Stimulated activated CD4-positive, alpha-beta T cell treated with anti-CD3 and anti-CD28 coated beads, Interleukin-2, amount 100 ng/mL, for 24 hours (primary cell): ENCODE data around the gene PANX2.
"Not testable (repeated sequence)": the region's sequence is repeated elsewhere in the genome, so short reads cannot be mapped to it uniquely, and the experiment has no call there.

Experiments used
- DNase-seq, 2 donors: peaks; one replicate each; pipeline ENCODE4 v3.0.0-alpha.2; 2020

PANX2 gene

GRCh38 chr22:50170453-50171318, at the start of gene PANX2:
Gene PANX2 (plus strand): TSS chr22:50170731. CDS start chr22:50170731, 0 bp downstream.
- DNase-seq, result no peak

- DNase-seq, result no peak
Measured at GRCh38 chr22:50121202-50121740, 49.3 kb upstream of the PANX2 start.

- no peak for DNase-seq
Measured at GRCh38 chr22:50123119-50123518, 47.4 kb upstream of the PANX2 start.

- no peak for DNase-seq
Measured at GRCh38 chr22:50125029-50125428, 45.5 kb upstream of the PANX2 start.

- no peak for DNase-seq
Measured at GRCh38 chr22:50129121-50129736, 41.3 kb upstream of the PANX2 start.

GRCh38 chr22:50131894-50132293, 38.6 kb upstream of the PANX2 start:
- DNase-seq, result no peak

GRCh38 chr22:50134481-50134880, 36.0 kb upstream of the PANX2 start:
- no peak for DNase-seq

GRCh38 chr22:50136581-50137015, 33.9 kb upstream of the PANX2 start:
- no peak for DNase-seq

GRCh38 chr22:50137277-50137676, 33.3 kb upstream of the PANX2 start:
- DNase-seq, result not testable (repeated sequence)

- DNase-seq, result no peak
Measured at GRCh38 chr22:50138041-50138440, 32.5 kb upstream of the PANX2 start.

GRCh38 chr22:50138988-50139387, 31.5 kb upstream of the PANX2 start:
- no peak for DNase-seq

- DNase-seq, result no peak
Measured at GRCh38 chr22:50139843-50140415, 30.6 kb upstream of the PANX2 start.

- no peak for DNase-seq
Measured at GRCh38 chr22:50140615-50141014, 29.9 kb upstream of the PANX2 start.

GRCh38 chr22:50141462-50141861, 29.1 kb upstream of the PANX2 start:
- no peak for DNase-seq

GRCh38 chr22:50141891-50142363, 28.6 kb upstream of the PANX2 start:
- no peak for DNase-seq

- no peak for DNase-seq
Measured at GRCh38 chr22:50143096-50143495, 27.4 kb upstream of the PANX2 start.

GRCh38 chr22:50144005-50144614, 26.4 kb upstream of the PANX2 start:
- DNase-seq, result no peak

GRCh38 chr22:50145721-50146438, 24.7 kb upstream of the PANX2 start:
- no peak for DNase-seq

- no peak for DNase-seq
Measured at GRCh38 chr22:50146439-50147238, 23.9 kb upstream of the PANX2 start.

- DNase-seq, result not testable (repeated sequence)
Measured at GRCh38 chr22:50147258-50148165, 23.0 kb upstream of the PANX2 start.

- no peak for DNase-seq
Measured at GRCh38 chr22:50148166-50148500, 22.4 kb upstream of the PANX2 start.
